ENCODE data around the gene FARS2.

Gene FARS2

DNA sequence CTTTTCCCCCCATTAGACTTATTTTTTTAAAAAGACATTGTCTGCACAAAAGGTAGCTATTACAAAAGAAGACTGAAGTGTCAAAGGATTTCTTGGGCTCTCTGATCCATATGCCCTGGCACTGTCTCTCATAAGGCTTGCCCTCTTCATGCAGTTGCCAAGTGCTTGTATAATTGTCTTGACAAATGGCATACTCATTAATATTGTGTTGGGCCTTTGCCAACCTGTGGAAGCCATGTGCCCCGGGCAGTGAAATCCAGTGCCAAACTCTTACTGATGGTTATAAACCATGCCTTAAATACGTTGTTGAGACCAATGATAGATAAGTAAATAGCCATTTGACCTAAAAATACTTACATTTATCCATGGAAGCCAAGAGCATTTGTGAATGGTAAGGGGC is 98.1 kb downstream of the FARS2 start:
- no peak overlapping the region for H3K4me3 Mint-ChIP-seq

DNA sequence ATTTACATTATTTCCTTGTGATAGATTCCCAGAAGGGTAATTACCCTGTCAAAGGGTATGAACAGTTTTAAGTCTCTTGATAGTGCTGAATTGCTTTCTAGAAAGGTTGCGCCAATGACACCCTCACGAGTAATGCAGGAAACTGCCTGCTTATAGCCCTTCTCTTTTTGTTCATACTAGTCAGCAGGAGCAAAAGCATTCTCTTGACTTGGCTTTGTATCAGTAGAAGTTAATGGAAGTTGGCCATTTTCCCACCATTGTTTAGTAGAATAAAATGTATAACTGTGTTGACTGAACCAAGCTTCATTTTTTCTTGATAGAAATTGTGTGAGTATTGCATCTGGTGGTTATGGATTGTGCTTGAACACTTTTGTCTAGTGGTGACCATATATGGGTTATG is 100.1 kb downstream of the FARS2 start:
- Mint-ChIP-seq H3K4me3 (no peak overlapping the region), H3K9me3 (no peaks in the 10 kb centered on the region), H3K27ac (no peak overlapping the region), H3K27me3 (ENCODE audit: low read depth) (no peaks in the 10 kb centered on the region), H3K4me1 (peaks cover 7% of the 10 kb centered on the region), H3K36me3 (ENCODE audit: low read depth) (no peaks in the 10 kb centered on the region)
- TF ChIP-seq, protein P1, sequence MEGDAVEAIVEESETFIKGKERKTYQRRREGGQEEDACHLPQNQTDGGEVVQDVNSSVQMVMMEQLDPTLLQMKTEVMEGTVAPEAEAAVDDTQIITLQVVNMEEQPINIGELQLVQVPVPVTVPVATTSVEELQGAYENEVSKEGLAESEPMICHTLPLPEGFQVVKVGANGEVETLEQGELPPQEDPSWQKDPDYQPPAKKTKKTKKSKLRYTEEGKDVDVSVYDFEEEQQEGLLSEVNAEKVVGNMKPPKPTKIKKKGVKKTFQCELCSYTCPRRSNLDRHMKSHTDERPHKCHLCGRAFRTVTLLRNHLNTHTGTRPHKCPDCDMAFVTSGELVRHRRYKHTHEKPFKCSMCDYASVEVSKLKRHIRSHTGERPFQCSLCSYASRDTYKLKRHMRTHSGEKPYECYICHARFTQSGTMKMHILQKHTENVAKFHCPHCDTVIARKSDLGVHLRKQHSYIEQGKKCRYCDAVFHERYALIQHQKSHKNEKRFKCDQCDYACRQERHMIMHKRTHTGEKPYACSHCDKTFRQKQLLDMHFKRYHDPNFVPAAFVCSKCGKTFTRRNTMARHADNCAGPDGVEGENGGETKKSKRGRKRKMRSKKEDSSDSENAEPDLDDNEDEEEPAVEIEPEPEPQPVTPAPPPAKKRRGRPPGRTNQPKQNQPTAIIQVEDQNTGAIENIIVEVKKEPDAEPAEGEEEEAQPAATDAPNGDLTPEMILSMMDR (IDR thresholded peaks at IDR 0.05; ENCODE audit: unreplicated experiment in 3 of 3), result no peak

More for the DNA sequence above, 98.1 kb downstream of the FARS2 start:
- no peaks in the 10 kb centered on the region for H3K9me3 Mint-ChIP-seq
- no peaks in the 10 kb centered on the region for H3K4me1 Mint-ChIP-seq
- TF ChIP-seq, protein P1 (IDR thresholded peaks at IDR 0.05; ENCODE audit: unreplicated experiment in 3 of 3), result no peak
- H3K27ac Mint-ChIP-seq, result no peak overlapping the region
- H3K36me3 Mint-ChIP-seq (ENCODE audit: low read depth), result no peaks in the 10 kb centered on the region
- H3K27me3 Mint-ChIP-seq (ENCODE audit: low read depth), result peaks cover 3% of the 10 kb centered on the region

DNA sequence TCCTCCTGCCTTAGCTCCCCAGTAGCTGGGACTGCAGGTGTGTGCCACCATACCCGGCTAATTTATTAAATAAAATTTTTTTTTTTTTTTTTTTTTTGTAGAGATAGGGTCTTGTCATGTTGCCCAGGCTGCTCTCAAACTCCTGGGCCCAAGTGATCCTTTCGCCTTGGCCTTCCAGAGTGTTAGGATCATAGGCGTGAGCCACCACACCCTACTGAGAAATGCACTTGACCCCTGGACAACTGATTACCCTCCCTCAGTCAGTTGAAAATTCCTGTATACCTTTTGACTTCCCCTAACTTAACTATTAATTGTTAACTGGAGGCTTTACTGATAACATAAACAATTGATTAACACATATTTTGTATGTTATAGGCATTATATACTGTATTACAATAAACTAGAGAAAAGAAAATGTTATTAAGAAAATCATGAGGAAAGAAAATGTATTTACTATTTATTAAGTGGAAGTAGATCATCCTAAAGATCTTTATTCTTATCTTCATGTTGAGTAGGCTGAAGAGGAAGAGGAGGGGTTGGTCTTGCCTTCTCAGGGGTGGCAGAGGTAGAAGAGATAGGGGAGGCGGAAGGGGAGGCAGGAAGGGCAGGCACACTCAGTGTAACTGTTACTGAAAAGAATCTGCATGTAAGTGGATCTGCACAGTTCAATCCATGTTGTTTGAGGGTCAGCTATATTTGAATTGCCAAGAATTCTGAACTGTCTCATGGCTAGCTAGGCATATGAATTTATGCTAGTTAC is 104.3 kb downstream of the FARS2 start:
- Mint-ChIP-seq H3K27me3 (ENCODE audit: low read depth) (no peaks in the 10 kb centered on the region), H3K9me3 (no peaks in the 10 kb centered on the region), H3K36me3 (ENCODE audit: low read depth) (peaks cover 7% of the 10 kb centered on the region), H3K4me3 (no peak overlapping the region), H3K27ac (no peak overlapping the region), H3K4me1 (peaks cover 15% of the 10 kb centered on the region)
- TF ChIP-seq, protein P1 (IDR thresholded peaks at IDR 0.05; ENCODE audit: unreplicated experiment in 3 of 3), result no peak

DNA sequence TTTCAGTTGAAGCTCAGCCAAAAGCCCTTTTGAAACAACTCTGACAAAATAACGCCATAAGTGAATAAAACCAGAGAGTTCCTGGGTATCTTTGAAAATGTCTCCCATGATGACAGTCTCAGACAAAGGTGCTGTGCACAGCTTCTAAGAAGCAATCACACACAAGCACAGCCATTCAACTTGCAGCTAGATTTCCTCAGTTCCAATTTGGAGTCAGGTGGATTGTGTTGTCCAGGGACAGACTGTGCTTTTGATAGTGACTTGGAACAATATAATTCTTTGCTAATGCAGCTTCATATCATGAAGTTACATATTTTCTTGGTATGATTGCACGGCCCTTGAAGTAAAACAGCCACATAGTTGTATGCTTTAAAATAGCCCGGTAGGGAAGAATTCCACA is 105.6 kb downstream of the FARS2 start:
- Mint-ChIP-seq H3K4me3 (no peak overlapping the region), H3K27me3 (ENCODE audit: low read depth) (no peaks in the 10 kb centered on the region), H3K9me3 (no peaks in the 10 kb centered on the region), H3K27ac (no peak overlapping the region), H3K4me1 (peaks cover 15% of the 10 kb centered on the region), H3K36me3 (ENCODE audit: low read depth) (peaks cover 7% of the 10 kb centered on the region)
- TF ChIP-seq, protein P1 (IDR thresholded peaks at IDR 0.05; ENCODE audit: unreplicated experiment in 3 of 3), result no peak

DNA sequence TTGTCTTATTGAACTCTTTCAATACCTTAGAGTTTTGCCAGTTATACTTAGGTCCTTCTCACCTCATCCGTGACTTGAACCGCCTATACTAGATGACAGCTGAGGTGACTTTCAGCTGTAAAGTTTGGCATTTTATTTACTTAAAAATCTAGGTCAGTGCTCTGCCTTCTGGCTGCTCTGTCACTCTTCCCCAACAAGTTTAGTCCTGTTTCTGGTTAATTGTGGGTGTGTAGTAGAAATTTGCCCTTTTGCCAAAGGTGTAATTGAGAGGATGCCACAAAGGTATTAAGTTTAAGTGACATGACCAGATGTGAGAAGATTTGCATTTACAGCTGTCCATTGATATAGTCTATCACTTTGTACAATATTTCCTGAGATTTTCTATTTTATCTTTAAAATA is 106.2 kb downstream of the FARS2 start:
- TF ChIP-seq, protein P1 (IDR thresholded peaks at IDR 0.05; ENCODE audit: unreplicated experiment in 3 of 3), result no peak
- Mint-ChIP-seq H3K4me1 (peaks cover 15% of the 10 kb centered on the region), H3K36me3 (ENCODE audit: low read depth) (peaks cover 7% of the 10 kb centered on the region), H3K9me3 (no peaks in the 10 kb centered on the region), H3K4me3 (no peak overlapping the region), H3K27ac (no peak overlapping the region), H3K27me3 (ENCODE audit: low read depth) (no peaks in the 10 kb centered on the region)

DNA sequence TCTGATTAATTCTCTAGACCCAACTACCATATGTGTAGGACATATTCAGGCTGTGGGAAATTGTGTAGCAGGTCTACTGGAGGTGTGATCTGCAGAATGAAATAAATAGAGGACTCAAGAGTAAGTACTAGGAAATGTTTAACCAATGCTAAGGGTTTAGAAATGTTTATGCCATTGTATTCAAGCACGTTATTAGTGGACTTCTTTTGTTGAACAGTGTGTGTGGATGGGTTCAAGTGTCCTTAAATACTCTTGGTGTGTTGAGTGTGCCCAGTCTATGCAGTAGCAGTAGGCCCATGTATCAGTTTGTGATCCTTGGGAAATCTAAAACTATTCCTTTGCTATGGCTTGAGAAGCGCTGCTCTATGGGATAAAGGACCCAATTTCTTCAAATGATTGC is 112.1 kb downstream of the FARS2 start:
- no peaks in the 10 kb centered on the region for H3K4me1 Mint-ChIP-seq
- TF ChIP-seq, protein P1 (IDR thresholded peaks at IDR 0.05; ENCODE audit: unreplicated experiment in 3 of 3), result no peak
- no peak overlapping the region for H3K27ac Mint-ChIP-seq

More for the DNA sequence above, 112.1 kb downstream of the FARS2 start:
- Mint-ChIP-seq H3K27me3 (ENCODE audit: low read depth) (no peaks in the 10 kb centered on the region), H3K4me3 (no peak overlapping the region), H3K9me3 (no peaks in the 10 kb centered on the region), H3K36me3 (ENCODE audit: low read depth) (peaks cover 7% of the 10 kb centered on the region)
